ENCODE results near the gene DEFB125.
"Not testable (repeated sequence)": the region's sequence is repeated elsewhere in the genome, so short reads cannot be mapped to it uniquely, and the experiment has no call there.

DEFB125 gene, protein sequence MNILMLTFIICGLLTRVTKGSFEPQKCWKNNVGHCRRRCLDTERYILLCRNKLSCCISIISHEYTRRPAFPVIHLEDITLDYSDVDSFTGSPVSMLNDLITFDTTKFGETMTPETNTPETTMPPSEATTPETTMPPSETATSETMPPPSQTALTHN

GRCh38 chr20:87401-87800 is at the start of gene DEFB125:
DEFB125 (plus strand) TSS chr20:87672; CDS start chr20:87710, 38 bp downstream.
- DNase-seq = no peak

DNA sequence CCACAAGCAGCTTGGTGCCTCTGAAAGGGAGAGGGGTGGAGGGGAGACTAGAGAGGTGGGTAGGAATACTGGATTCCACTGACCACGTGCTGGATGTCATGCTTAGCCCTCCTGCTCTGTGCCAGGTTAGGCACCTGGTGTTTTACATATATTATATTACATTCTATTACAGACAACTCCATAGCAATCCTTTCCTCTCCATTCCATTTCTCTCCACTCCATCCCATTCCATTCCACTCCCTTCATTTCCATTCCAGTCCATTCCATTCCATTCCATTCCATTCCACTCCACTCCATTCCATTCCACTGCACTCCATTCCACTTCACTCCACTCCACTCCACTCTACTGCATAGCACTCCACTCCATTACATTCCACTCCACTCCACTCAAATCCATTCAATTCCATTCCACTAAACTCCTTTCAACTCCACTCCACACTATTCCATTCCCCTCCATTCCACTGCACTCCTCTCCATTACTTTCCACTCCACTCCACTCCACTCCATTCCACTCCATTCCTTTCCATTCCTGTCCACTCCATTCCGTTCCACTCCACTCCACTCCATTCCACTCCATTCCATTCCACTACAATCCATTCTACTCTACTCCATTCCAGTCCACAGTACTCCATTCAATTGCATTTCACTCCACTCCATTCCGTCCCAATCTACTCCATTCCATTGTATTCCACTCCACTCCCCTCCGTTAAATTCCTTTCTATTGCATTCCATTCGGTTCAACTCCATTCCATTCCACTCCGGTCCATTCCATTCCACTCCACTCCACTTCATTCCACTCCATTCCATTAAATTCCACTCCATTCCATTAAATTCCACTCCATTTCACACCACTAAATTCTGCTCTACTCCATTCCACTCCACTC is 27.2 kb upstream of the DEFB125 start:
- DNase-seq = no peak

- DNase-seq = no peak
Measured at GRCh38 chr20:61230-61629, 26.2 kb upstream of the DEFB125 start.

DNA sequence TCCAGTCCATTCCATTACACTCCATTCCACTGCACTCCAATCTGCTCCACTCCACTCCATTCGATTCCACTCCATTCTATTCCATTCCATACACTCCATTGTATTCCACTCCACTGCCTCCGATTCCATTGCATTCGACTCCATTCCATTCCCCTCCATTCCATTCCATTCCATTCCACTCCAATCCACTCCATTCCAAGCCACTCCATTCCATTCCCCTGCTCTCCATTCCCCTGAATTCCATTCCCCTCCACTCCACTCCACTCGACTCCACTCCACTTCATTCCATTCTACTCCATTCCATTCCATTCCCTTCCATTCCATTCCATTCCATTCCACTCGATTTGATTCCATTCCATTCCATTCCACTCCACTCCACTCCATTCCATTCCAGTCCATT is 25.7 kb upstream of the DEFB125 start:
- DNase-seq = no peak

GRCh38 chr20:62487-62886 is 25.0 kb upstream of the DEFB125 start:
- DNase-seq = no peak

- no peak for DNase-seq
Measured at GRCh38 chr20:64026-64603, 23.4 kb upstream of the DEFB125 start.

DNA sequence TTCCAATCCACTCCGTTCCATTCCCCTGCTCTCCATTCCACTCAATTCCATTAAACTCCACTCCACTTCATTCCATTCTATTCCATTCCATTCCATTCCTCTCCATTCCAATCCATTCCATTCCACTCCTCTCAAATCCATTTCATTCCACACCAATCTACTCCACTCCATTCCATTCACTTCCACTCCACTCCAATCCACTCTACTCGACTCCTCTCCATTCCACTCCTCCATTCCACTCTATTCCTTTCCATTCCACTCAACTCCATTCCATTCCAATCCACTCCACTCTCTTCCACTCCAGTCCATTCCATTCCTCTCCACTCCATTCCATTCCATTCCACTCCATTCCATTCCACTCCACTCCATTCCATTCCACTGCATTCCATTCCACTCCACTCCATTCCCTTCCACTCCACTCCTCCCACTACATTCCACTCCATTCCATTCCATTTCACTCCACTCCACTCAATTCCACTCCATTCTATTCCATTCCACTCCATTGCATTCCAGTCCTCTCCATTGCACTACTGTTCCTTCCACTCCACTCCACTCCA is 22.6 kb upstream of the DEFB125 start:
- no peak for DNase-seq

DNA sequence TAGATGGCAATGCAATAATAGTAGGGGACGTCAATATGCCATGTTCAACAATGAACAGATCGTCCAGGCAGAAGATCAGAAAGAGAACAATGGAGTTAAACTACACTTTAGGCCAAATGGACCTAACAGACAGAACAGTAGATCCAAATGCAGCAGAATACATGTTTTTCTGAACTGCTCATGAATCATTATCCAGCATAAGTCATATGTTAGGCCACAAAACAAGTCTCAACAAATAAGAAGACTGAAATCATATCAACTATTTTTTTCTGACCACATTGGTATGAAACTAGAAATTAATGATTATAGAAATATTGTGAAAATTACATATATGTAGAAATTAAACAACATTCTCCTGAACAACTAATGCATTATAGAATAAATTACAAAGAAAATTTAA is 10.2 kb upstream of the DEFB125 start:
- DNase-seq = no peak

DNA sequence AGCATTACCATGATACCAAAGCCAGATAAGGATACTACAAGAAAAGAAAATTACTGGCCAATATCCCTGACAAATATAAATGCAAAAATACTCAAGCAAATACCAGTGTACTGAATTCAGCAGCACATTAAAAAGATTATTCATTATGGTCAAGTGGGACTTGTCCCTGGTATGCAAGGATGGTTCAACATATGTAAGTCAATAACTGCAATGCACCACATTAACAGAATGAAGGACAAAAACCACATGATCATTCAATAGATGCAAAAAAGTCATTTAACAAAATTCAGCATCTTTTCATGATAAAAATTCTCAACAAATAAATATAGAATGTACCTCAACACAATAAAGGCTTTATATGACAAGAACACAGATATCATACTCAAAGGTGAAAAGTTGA is 9.1 kb upstream of the DEFB125 start:
- no peak for DNase-seq

- DNase-seq = no peak
Measured at GRCh38 chr20:79565-79964, 7.9 kb upstream of the DEFB125 start.

DNA sequence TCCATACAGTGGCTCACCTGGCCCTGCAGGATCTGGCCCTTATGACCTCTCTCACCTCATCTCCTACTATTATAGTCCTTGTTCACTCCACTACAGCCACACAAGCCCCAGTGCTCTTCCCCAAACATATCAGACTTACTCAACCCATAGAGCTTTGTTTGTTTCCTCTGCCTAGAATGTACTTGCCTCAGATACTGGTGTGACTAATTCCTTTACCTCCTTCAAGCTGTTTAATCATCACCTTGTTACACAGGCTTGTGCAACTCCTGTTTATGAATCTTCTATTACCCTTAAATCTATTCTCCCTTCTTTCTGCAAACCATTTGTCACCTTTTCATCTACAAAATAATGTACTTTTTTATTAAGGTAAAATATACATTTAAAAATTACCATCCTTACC is 3.2 kb downstream of the DEFB125 start:
- no peak for DNase-seq

- DNase-seq = no peak
Measured at GRCh38 chr20:93641-94040, 6.2 kb downstream of the DEFB125 start.

DNA sequence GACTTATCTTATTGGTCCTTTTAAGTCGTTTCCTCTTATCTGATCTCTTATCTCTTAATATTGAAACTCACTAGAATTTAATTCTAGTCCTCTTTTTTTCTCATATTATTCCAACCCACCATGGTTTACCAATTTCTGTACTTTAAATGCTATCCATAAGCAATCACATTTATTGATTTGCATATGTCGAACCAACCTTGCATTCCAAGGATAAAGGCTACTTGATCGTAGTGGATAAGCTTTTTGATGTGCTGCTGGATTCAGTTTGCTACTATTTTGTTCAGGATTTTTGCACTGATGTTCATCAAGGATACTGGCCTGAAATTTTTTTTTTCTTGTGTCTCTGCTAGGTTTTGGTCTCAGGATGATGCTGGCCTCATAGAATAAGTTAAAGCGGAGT is 7.7 kb downstream of the DEFB125 start:
- no peak for DNase-seq

- not testable (repeated sequence) for DNase-seq
Measured at GRCh38 chr20:97691-98090, 10.2 kb downstream of the DEFB125 start.

DNA sequence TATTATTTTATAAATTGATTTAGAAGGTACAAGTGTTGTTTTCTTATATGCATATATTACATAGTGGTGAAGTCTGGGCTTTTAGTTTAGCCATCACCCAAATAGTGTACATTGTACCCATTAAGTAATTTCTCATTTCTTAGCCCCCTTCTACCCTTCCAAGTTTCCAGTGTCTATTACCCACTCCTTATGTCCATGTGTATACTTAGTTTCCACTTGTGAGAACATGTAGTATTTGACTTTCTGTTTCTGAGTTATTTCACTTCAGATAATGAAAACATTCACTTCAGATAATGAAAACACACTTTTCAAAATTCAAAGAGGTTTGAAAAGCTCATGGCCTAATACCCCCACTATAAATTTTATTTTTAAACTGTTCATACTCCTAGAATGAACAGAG is 14.5 kb downstream of the DEFB125 start:
- no peak for DNase-seq

DNA sequence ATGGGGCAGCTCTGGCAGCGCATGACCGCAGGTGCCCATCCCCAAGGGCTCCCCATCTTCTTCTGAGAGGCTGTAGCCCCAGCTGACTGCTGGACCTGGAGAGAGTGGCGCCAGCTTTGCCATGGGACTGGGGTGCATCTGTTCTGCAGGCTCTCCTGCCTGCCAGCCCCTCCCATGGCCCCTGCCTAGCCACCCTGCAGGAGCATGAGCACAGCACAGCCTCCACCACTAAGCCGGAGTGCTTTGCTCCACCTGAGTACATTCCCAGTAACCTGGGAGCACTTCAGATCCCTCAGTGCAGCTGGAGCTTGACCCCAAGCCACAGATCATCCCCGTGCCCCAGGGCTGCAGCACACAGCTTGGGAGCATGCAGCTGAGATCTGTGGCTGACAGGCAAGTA is 16.0 kb downstream of the DEFB125 start:
- DNase-seq = no peak

DNA sequence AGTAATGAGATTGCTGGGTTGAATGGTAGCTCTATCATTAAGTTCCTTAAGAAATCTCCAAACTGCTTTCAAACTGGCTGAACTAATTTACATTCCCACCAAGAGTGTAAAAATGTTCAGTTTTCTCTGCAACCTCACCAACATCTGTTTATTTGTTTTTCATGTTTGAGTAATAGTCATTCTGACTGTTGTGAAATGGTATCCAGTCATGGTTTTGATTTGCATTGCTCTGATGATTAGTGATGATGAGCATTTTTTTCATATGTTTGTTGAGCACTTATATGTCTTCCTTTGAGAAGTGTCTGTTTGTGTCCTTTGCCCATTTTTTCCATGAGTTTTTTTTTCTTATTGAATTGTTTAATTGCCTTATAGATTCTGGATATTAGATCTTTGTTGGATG is 24.9 kb downstream of the DEFB125 start:
- DNase-seq = no peak

- no peak for DNase-seq
Measured at GRCh38 chr20:117518-117917, 30.0 kb downstream of the DEFB125 start.

DNA sequence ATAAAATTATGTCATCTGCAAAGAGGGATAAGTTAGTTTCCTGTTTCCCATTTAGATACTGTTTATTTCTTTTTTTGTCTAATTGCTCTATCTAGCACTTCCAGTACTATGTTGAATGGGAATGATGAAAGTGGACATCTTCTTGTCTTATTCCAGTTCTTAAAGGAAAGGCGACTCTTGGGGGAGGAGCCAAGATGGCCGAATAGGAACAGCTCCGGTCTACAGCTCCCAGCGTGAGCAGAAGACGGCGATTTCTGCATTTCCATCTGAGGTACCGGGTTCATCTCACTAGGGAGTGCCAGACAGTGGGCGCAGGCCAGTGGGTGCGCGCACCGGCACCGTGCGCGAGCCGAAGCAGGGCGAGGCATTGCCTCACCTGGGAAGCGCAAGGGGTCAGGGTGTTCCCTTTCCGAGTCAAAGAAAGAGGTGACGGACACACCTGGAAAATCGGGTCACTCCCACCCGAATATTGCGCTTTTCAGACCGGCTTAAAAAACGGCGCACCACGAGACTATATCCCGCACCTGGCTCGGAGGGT is 42.4 kb downstream of the DEFB125 start:
- peak; percentile 17 for DNase-seq

DNA sequence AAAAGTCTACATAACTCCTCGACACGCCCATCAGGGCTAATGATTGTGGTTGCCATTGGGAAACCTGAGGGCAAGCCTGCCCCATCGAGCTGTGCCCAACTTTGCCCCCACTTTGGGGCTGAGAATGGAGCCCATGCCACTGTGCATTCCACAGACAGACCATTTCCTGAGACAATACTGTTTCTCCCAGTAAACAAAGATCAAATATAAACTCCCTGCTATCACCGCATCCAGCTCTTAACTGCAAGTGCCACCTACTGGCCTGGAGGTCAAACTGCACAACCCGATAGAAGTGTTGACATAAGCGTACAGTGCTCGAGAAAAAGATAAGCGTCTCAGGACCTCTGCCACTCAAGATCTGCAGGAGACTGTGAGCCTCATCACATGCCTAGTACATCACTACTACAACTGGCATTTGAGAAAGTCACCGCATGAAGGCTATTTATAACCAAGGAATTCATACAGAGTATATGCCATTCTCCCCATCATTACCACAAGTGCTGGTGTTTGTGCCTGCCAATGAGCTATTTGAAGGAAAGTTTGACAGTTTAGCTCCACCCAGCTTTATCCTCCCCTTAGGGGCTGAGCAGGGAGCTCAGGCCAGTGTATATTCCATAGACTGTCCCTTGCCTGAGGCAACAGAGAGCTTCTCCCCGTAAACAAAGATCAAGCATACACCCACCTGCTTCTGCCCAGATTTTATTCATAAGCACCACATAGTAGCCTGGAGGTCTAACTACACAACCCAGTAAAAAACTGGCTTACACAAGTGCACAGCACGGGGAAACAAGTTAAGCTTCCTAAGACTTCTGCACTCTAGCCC is 50.4 kb downstream of the DEFB125 start:
- DNase-seq = no peak

DNA sequence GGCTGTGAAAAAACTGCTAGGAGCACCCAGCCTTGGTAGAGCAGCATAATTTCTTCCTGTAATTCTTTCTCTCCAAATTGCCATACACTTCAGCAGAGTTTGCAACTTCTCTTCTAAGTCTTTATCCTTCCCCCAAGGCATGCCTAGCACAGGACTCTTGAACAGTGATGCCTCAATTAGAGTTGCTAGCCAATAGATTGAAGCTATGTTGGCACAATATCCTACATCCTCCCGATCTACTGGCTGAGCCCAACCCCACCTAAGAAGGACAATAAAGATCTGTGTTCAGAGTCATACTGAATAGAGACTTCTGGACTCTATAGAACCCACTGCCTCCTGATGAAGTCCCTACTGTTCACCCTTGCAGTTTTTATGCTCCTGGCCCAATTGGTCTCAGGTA is 54.8 kb downstream of the DEFB125 start, which contains the start of gene DEFB126:
DEFB126 (plus strand) TSS at position 301 of the 400 bp plus-strand sequence; CDS start at position 340, 39 bp downstream.
- no peak for DNase-seq

DNA sequence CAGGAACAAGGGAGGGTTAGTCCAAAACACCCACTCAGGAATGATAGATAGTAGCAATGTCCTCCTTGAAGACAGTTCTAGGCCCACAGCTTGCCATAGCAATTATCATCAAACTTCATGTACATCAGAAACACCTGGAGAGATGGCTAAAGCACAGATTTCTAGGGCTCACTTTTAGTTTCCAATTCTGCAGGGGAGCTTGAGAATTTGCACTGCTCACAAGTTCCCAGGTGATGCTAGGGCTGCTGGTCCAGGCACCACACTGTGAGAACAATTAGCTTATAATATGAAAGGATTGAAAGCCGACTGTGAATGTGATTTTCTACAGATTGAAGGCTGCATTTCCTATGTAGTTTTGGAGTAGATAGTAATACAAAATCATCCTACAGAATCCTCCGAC is 58.4 kb downstream of the DEFB125 start:
- no peak for DNase-seq

Measured in NCI-H774 (cell line).